ENCODE measurements around the gene MTMR3.

DNA sequence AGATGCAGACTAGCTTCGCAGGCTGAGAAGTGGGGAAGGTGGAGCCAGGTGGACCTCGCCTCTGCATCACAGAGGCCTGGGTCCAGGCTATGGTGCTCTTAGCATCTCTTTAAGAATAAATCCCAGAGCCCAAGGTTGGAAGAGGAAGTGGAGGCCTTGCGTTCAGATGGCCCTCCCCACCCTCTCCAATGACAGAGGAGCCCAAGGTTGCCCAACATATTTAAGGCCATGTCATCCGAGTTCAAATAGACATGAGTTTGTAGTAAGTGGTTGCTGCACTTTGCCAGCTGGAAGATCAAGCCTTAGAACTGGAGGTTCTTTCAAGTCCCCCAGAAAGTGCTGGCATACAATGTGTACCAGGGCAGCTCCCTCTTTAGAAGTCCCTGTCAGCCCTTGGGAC lies 150.2 kb downstream of the MTMR3 start:
- no peak for TF ChIP-seq POLR2A (IDR thresholded peaks at IDR 0.05)
- TF ChIP-seq, protein P1, sequence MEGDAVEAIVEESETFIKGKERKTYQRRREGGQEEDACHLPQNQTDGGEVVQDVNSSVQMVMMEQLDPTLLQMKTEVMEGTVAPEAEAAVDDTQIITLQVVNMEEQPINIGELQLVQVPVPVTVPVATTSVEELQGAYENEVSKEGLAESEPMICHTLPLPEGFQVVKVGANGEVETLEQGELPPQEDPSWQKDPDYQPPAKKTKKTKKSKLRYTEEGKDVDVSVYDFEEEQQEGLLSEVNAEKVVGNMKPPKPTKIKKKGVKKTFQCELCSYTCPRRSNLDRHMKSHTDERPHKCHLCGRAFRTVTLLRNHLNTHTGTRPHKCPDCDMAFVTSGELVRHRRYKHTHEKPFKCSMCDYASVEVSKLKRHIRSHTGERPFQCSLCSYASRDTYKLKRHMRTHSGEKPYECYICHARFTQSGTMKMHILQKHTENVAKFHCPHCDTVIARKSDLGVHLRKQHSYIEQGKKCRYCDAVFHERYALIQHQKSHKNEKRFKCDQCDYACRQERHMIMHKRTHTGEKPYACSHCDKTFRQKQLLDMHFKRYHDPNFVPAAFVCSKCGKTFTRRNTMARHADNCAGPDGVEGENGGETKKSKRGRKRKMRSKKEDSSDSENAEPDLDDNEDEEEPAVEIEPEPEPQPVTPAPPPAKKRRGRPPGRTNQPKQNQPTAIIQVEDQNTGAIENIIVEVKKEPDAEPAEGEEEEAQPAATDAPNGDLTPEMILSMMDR (IDR thresholded peaks at IDR 0.05) = no peak

Data from adrenal gland (tissue), 5 donors.